Measurements from ENCODE around the gene TEX10. TPM values are rescaled to one million over a fixed set of nuclear protein-coding genes. Genes with fewer than 3 reads are reported as not detected.

Gene TEX10
- total RNA-seq, 2 experiments from 2014 or later = 9.3 to 10.1 TPM

- no peak overlapping the region for H3K4me3 ChIP-seq (ENCODE audit: low read length)
- ATAC-seq (ENCODE audit: poor library complexity) = no peak
- H3K9me3 Mint-ChIP-seq = peaks cover 7% of the 10 kb centered on the region
- ChIA-PET CTCF (no interaction called here), POLR2A (no interaction called here)
- no peak overlapping the region for H3K4me3 Mint-ChIP-seq
- H3K36me3 ChIP-seq (ENCODE audit: insufficient read depth, low read length) = no peaks in the 10 kb centered on the region
- H3K4me1 Mint-ChIP-seq (ENCODE audit: low read depth) = no peaks in the 10 kb centered on the region
- intact Hi-C loops (cut with DNase I, micrococcal nuclease) = no loop called here
- H3K27ac ChIP-seq (ENCODE audit: low read depth in 1 of 2, low read length in 2 of 2) = no peak overlapping the region
- H3K27ac Mint-ChIP-seq = no peak overlapping the region
- H3K36me3 Mint-ChIP-seq (ENCODE audit: low read depth) = no peaks in the 10 kb centered on the region
- H3K27me3 Mint-ChIP-seq = peaks cover 4% of the 10 kb centered on the region
- no peak for DNase-seq
- peaks cover 4% of the 10 kb centered on the region in 2 experiments for H3K9me3 ChIP-seq (ENCODE audit: control insufficient read depth in 1 of 2, insufficient read depth in 1 of 2, low read length in 2 of 2)
- TF ChIP-seq CTCF (IDR thresholded peaks at IDR 0.05) = no peak
- H3K4me1 ChIP-seq (ENCODE audit: insufficient read depth, low read length) = no peaks in the 10 kb centered on the region
- H3K27me3 ChIP-seq (ENCODE audit: control insufficient read depth in 1 of 2, insufficient read depth in 2 of 2, low read length in 2 of 2) = peaks cover 0 to 4% of the 10 kb centered on the region in 2 experiments
These were observed 13.4 kb upstream of the TEX10 start for GRCh38 chr9:100366121-100366520.

- ChIA-PET CTCF (no interaction called here), POLR2A (no interaction called here)
- no peak for TF ChIP-seq CTCF (IDR thresholded peaks at IDR 0.05)
- H3K36me3 Mint-ChIP-seq (ENCODE audit: low read depth) = no peaks in the 10 kb centered on the region
- H3K9me3 Mint-ChIP-seq = peaks cover 5% of the 10 kb centered on the region
- Histone ChIP-seq H3K27me3 (ENCODE audit: control insufficient read depth in 1 of 2, insufficient read depth in 2 of 2, low read length in 2 of 2) (peaks cover 0 to 4% of the 10 kb centered on the region in 2 experiments), H3K4me3 (ENCODE audit: low read length) (no peak overlapping the region), H3K27ac (ENCODE audit: low read depth in 1 of 2, low read length in 2 of 2) (no peak overlapping the region), H3K9me3 (ENCODE audit: control insufficient read depth in 1 of 2, insufficient read depth in 1 of 2, low read length in 2 of 2) (peaks cover 4% of the 10 kb centered on the region in 2 experiments), H3K4me1 (ENCODE audit: insufficient read depth, low read length) (no peaks in the 10 kb centered on the region), H3K36me3 (ENCODE audit: insufficient read depth, low read length) (no peaks in the 10 kb centered on the region)
- intact Hi-C loops (cut with DNase I, micrococcal nuclease) = no loop called here
- H3K4me1 Mint-ChIP-seq (ENCODE audit: low read depth) = no peaks in the 10 kb centered on the region
- no peak for ATAC-seq (ENCODE audit: poor library complexity)
- no peak for DNase-seq
- no peak overlapping the region for H3K4me3 Mint-ChIP-seq
- peaks cover 2% of the 10 kb centered on the region for H3K27me3 Mint-ChIP-seq
- no peak overlapping the region for H3K27ac Mint-ChIP-seq
These were observed 11.3 kb upstream of the TEX10 start for GRCh38 chr9:100364013-100364412.

GRCh38 chr9:100359057-100359456 lies 6.3 kb upstream of the TEX10 start:
- ATAC-seq (ENCODE audit: poor library complexity) (no peak), DNase-seq (no peak)
- no peaks in the 10 kb centered on the region for H3K36me3 ChIP-seq (ENCODE audit: insufficient read depth, low read length)
- no peak overlapping the region for H3K27ac ChIP-seq (ENCODE audit: low read depth in 1 of 2, low read length in 2 of 2)
- no peaks in the 10 kb centered on the region for H3K27me3 ChIP-seq (ENCODE audit: control insufficient read depth in 1 of 2, insufficient read depth in 2 of 2, low read length in 2 of 2)
- Mint-ChIP-seq H3K27me3 (no peaks in the 10 kb centered on the region), H3K36me3 (ENCODE audit: low read depth) (no peaks in the 10 kb centered on the region), H3K4me3 (no peak overlapping the region), H3K4me1 (ENCODE audit: low read depth) (peaks cover 4% of the 10 kb centered on the region), H3K9me3 (peaks cover 2% of the 10 kb centered on the region), H3K27ac (no peak overlapping the region)
- no peaks in the 10 kb centered on the region for H3K4me1 ChIP-seq (ENCODE audit: insufficient read depth, low read length)
- intact Hi-C loops (cut with DNase I, micrococcal nuclease) = loop anchor here in 1 of 2 experiments (10.0 kb wide), 2 partner anchors 236 to 534 kb away; partner anchors contain the start of gene NR4A3
- TF ChIP-seq CTCF (IDR thresholded peaks at IDR 0.05) = no peak
- no peaks in the 10 kb centered on the region for H3K9me3 ChIP-seq (ENCODE audit: control insufficient read depth in 1 of 2, insufficient read depth in 1 of 2, low read length in 2 of 2)
- H3K4me3 ChIP-seq (ENCODE audit: low read length) = no peak overlapping the region
- CTCF ChIA-PET = no interaction called here
- POLR2A ChIA-PET = no interaction called here

All from CD4-positive, alpha-beta T cell (primary cell).